HepG2 (cell line): ENCODE measurements around the gene KPNA4. TPM values are rescaled to one million over a fixed set of nuclear protein-coding genes. Genes with fewer than 3 reads are reported as not detected.

Experiments used
- ATAC-seq: fragments of 200-7000 bp; cut with Tn5 transposase; 3 replicates; pipeline ENCODE4 v1.9.1; 2020; ENCODE audit warnings: mild to moderate bottlenecking, moderate library complexity
- BruUV-seq: library from RNA; stranded (reverse); fragments of 400-500 nt; replicated peaks from 2 replicates; lab custom pipeline; 2021; lab: Mats Ljungman, UMichigan
- CTCF ChIA-PET: fragments of 300-600 bp; formaldehyde crosslinking; extraction: SDS; loops from one replicate; lab custom pipeline; 2021; ENCODE audit warnings: low total read pairs, inconsistent platforms, low intra/inter-chr PET ratio; lab: Yijun Ruan, JAX
- POLR2A ChIA-PET: fragments of 350-600 bp; sonication (Branson Sonifier 250); formaldehyde crosslinking; loops from one replicate; lab custom pipeline; 2020; ENCODE audit warnings: antibody characterized with exemption, inconsistent platforms; lab: Yijun Ruan, JAX
- DNase-seq: peaks from one replicate; pipeline ENCODE4 v3.0.0-alpha.2; 2015; ENCODE audit warnings: low spot score
- FAIRE-seq: peaks from 3 replicates; lab custom pipeline; 2011; peaks lifted over from hg19 to GRCh38; lab: Jason Lieb, UNC
- H2AFZ ChIP-seq: one replicate; pipeline ENCODE4 v1.6.1; 2011; ENCODE audit warnings: low read length, inconsistent platforms
- H3K27ac ChIP-seq: fragments of 300-600 bp; 3 replicates; pipeline ENCODE4 v1.8.0; 2011; ENCODE audit warnings: mixed run types, mild to moderate bottlenecking, mixed read lengths, low read length, inconsistent platforms; ENCODE audit not compliant: insufficient read depth; ENCODE audit errors: extremely low read length
- H3K27me3 ChIP-seq, 2 experiments: fragments of 200-600 bp in 1 of 2; 2 replicates in 1 of 2; 3 replicates in 1 of 2; pipeline versions ENCODE4 v1.6.0 to v1.8.0; 2011; ENCODE audit warnings: low read length in 2 of 2, mild to moderate bottlenecking in 2 of 2, moderate library complexity in 2 of 2, inconsistent platforms in 1 of 2; ENCODE audit not compliant: insufficient read depth in 2 of 2, control insufficient read depth in 1 of 2
- H3K36me3 ChIP-seq, 2 experiments: fragments of 200-600 bp in 1 of 2; replicated peaks in 1 of 2; 2 replicates in 1 of 2; 3 replicates in 1 of 2; pipeline versions ENCODE4 v1.5.1 to v1.8.0; 2011; ENCODE audit warnings: low read length in 2 of 2, inconsistent platforms in 1 of 2; ENCODE audit not compliant: insufficient read depth in 2 of 2, control insufficient read depth in 1 of 2
- H3K4me1 ChIP-seq: 2 replicates; pipeline ENCODE4 v1.5.1; 2012; ENCODE audit warnings: low read length, inconsistent platforms; ENCODE audit not compliant: insufficient read depth
- H3K4me2 ChIP-seq: 2 replicates; pipeline ENCODE4 v1.6.0; 2011; ENCODE audit warnings: low read depth, low read length, inconsistent platforms
- H3K4me3 ChIP-seq, 3 experiments: fragments of 200-600 bp in 1 of 3; sonication (generic), shearing (Covaris generic) in 1 of 3; replicated peaks in 1 of 3; 2 replicates each; pipeline ENCODE4 v1.5.1; 2011 to 2016; ENCODE audit warnings: low read length in 3 of 3, inconsistent platforms in 2 of 3, low read depth in 2 of 3, mild to moderate bottlenecking in 2 of 3, control low read depth in 1 of 3, mixed read lengths in 1 of 3; ENCODE audit not compliant: insufficient read depth in 1 of 3
- H3K79me2 ChIP-seq: one replicate; pipeline ENCODE4 v1.6.1; 2011; ENCODE audit warnings: low read length, inconsistent platforms; ENCODE audit not compliant: insufficient read depth
- H3K9ac ChIP-seq: 2 replicates; pipeline ENCODE4 v1.6.0; 2011; ENCODE audit warnings: mild to moderate bottlenecking, low read depth, low read length, inconsistent platforms; ENCODE audit not compliant: insufficient read depth
- H3K9me3 ChIP-seq: 2 replicates; pipeline ENCODE4 v1.5.1; 2012; ENCODE audit warnings: mild to moderate bottlenecking, low read length
- H4K20me1 ChIP-seq: 2 replicates; pipeline ENCODE4 v1.6.0; 2011; ENCODE audit warnings: inconsistent platforms, mild to moderate bottlenecking, low read length, moderate library complexity; ENCODE audit not compliant: insufficient read depth
- GRHL1 ChIP-seq: sonication (generic); formaldehyde crosslinking; conservative IDR thresholded peaks from 2 replicates; pipeline ENCODE4 v1.8.0; 2022; ENCODE audit warnings: missing genetic modification reagents
- HINFP ChIP-seq: sonication (generic); formaldehyde crosslinking; IDR thresholded peaks from 2 replicates; pipeline ENCODE4 v1.4.0; 2020; ENCODE audit warnings: low read depth, mild to moderate bottlenecking, missing genetic modification reagents
- MXD3 ChIP-seq: IDR thresholded peaks from 2 replicates; pipeline ENCODE4 v1.6.1; 2016; ENCODE audit warnings: mild to moderate bottlenecking, missing biosample characterization, missing genetic modification reagents
- SP4 ChIP-seq: sonication (generic); formaldehyde crosslinking; IDR thresholded peaks from 2 replicates; pipeline ENCODE4 v1.8.1; 2023; ENCODE audit warnings: mild to moderate bottlenecking, missing genetic modification reagents
- SPEN ChIP-seq: sonication (generic); formaldehyde crosslinking; IDR thresholded peaks from 2 replicates; pipeline ENCODE4 v1.5.1; 2020; ENCODE audit warnings: low read depth, mild to moderate bottlenecking, missing genetic modification reagents
- STAG1 ChIP-seq: sonication (generic); formaldehyde crosslinking; IDR thresholded peaks from 2 replicates; pipeline ENCODE4 v1.4.0; 2020; ENCODE audit warnings: missing genetic modification reagents
- STAT6 ChIP-seq: sonication (generic); formaldehyde crosslinking; IDR thresholded peaks from 2 replicates; pipeline ENCODE4 v1.4.0; 2020; ENCODE audit warnings: missing genetic modification reagents, mild to moderate bottlenecking, borderline replicate concordance
- TBX3 ChIP-seq: fragments of 450-650 bp; IDR thresholded peaks from 2 replicates; pipeline ENCODE4 v1.6.1; 2017; ENCODE audit warnings: antibody characterized with exemption, mild to moderate bottlenecking, inconsistent platforms, borderline replicate concordance
- TERF1 ChIP-seq: sonication (generic); formaldehyde crosslinking; IDR thresholded peaks from 2 replicates; pipeline ENCODE4 v1.8.0; 2022; ENCODE audit warnings: mild to moderate bottlenecking, missing genetic modification reagents, moderate library complexity
- TFDP2 ChIP-seq: sonication (generic); formaldehyde crosslinking; IDR thresholded peaks from 2 replicates; pipeline ENCODE4 v1.4.0; 2020; ENCODE audit warnings: missing genetic modification reagents
- ZBTB33 ChIP-seq: sonication (generic); formaldehyde crosslinking; IDR thresholded peaks from 2 replicates; pipeline ENCODE4 v1.4.0; 2020; ENCODE audit warnings: missing genetic modification reagents
- ZFP37 ChIP-seq: sonication (generic); formaldehyde crosslinking; IDR thresholded peaks from 2 replicates; pipeline ENCODE4 v1.4.0; 2020; ENCODE audit warnings: missing genetic modification reagents, borderline replicate concordance
- ZNF292 ChIP-seq: sonication (generic); formaldehyde crosslinking; IDR thresholded peaks from 2 replicates; pipeline ENCODE4 v1.8.1; 2022; ENCODE audit warnings: mild to moderate bottlenecking, low read depth, missing genetic modification reagents, borderline replicate concordance
- in situ Hi-C: cut with HindIII; loops from 2 replicates; pipeline ENCODE4 v1.10.0; 2017; ENCODE audit warnings: low pct_unique_long_range_greater_than_20kb; ENCODE audit not compliant: extremely low pct_ligation_motif_present
- intact Hi-C: fragments of 100-400 bp; cut with micrococcal nuclease; formaldehyde crosslinking; loops from one replicate; pipeline ENCODE4 v1.10.0; 2022; ENCODE audit not compliant: unreplicated experiment
- polyA plus RNA-seq, 8 experiments: library from polyadenylated mRNA; depleted of rRNA in 3 of 8; stranded (reverse) in 7 of 8; unstranded in 1 of 8; fragments of >200 nt; fragmentation: Illumina TruSeq in 4 of 8; extraction: Trizol in 4 of 8; gene quantifications; 2 replicates each; pipeline versions ENCODE4 v1.2.1 to v1.2.3, GENCODE V29; 2011 to 2016; ENCODE audit warnings: low read depth in 4 of 8, missing spikeins in 1 of 8, mixed read lengths in 1 of 8; ENCODE audit not compliant: insufficient read depth in 1 of 8
- total RNA-seq, 5 experiments: library from RNA; depleted of rRNA; stranded (reverse); fragments of >200 nt; fragmentation: Illumina TruSeq; extraction: Trizol; gene quantifications; 2 replicates each; pipeline ENCODE4 v1.2.3, GENCODE V29; 2016; ENCODE audit warnings: low read depth in 1 of 5

The KPNA4 gene
- total and polyA plus RNA-seq, 2 of the 13 experiments (the other 11 are each of a cell fraction or from before 2014, with no cell fraction given) = 9.9 to 27.9 TPM

GRCh38 chr3:160538895-160539294 lies 26.5 kb downstream of the KPNA4 start:
- Histone ChIP-seq H2AFZ (no peak overlapping the region), H3K27ac (no peak overlapping the region), H3K36me3 (peaks cover 0 to 12% of the 10 kb centered on the region in 2 experiments; a peak in 2 of 5 replicates), H3K4me1 (no peaks in the 10 kb centered on the region), H3K9ac (no peak overlapping the region), H3K79me2 (peaks cover 60% of the 10 kb centered on the region), H4K20me1 (peaks cover 4% of the 10 kb centered on the region; the same call in 1 of the 2 replicates), H3K27me3 (no peaks in the 10 kb centered on the region), H3K4me3 (no peak overlapping the region), H3K9me3 (no peaks in the 10 kb centered on the region), H3K4me2 (no peak overlapping the region)
- no peak for ATAC-seq
- in situ Hi-C loops (no loop called here), intact Hi-C loops (no loop called here)
- ChIA-PET CTCF (no interaction called here), POLR2A (no interaction called here)
- BruUV-seq = no TSS peak
- no peak for FAIRE-seq
- DNase-seq = no peak
- TF ChIP-seq ZFP37 = no peak
- no peak for TF ChIP-seq GRHL1 (CRISPR knock-in tag)
- TF ChIP-seq STAG1 (CRISPR knock-in tag) = no peak
- no peak for TF ChIP-seq TFDP2 (CRISPR knock-in tag)
- TF ChIP-seq HINFP (CRISPR knock-in tag) = no peak
- TF ChIP-seq ZNF292 (CRISPR knock-in tag) = no peak
- no peak for TF ChIP-seq SP4
- TF ChIP-seq TERF1 (CRISPR knock-in tag) = no peak
- no peak for TF ChIP-seq STAT6
- TF ChIP-seq MXD3 (CRISPR knock-in tag) = no peak
- no peak for TF ChIP-seq ZBTB33 (CRISPR knock-in tag)
- TF ChIP-seq TBX3 = no peak
- no peak for TF ChIP-seq SPEN (CRISPR knock-in tag)
